Vagina (tissue), 2 donors: ENCODE data around the gene MEIOB. TPM values are rescaled to one million over a fixed set of nuclear protein-coding genes. Genes with fewer than 3 reads are reported as not detected.

Experiments
- DNase-seq, 2 donors: peaks; one replicate each; pipeline ENCODE4 v3.0.0-alpha.2; 2017; ENCODE audit errors: extremely low spot score in 2 of 2
- H3K27ac ChIP-seq: fragments of 200-600 bp; sonication (generic); one replicate; pipeline ENCODE4 v1.5.1; 2019
- H3K27me3 ChIP-seq: fragments of 200-600 bp; sonication (generic); one replicate; pipeline ENCODE4 v1.5.1; 2019
- H3K36me3 ChIP-seq, 2 donors: fragments of 200-600 bp; sonication (generic); one replicate each; pipeline ENCODE4 v1.5.1; 2017 to 2019
- H3K4me1 ChIP-seq: fragments of 200-600 bp; sonication (generic); one replicate; pipeline ENCODE4 v1.5.1; 2019
- H3K4me3 ChIP-seq, 2 donors: fragments of 200-600 bp; sonication (generic); 1 replicate in 1 of 2; 2 replicates in 1 of 2; pipeline ENCODE4 v1.5.1; 2016 to 2019
- H3K9me3 ChIP-seq: fragments of 200-600 bp; sonication (generic); one replicate; pipeline ENCODE4 v1.5.1; 2019
- POLR2A ChIP-seq, 2 donors: fragments of 450-650 bp; IDR thresholded peaks; one replicate each; pipeline ENCODE4 v1.6.1; 2017; ENCODE audit warnings: antibody characterized with exemption in 2 of 2, mild to moderate bottlenecking in 2 of 2, moderate library complexity in 2 of 2
- POLR2AphosphoS5 ChIP-seq, 2 donors: sonication (generic); formaldehyde crosslinking; IDR thresholded peaks; one replicate each; pipeline ENCODE4 v1.9.0; 2017; ENCODE audit warnings: antibody characterized with exemption in 2 of 2, mild to moderate bottlenecking in 2 of 2, low read depth in 1 of 2; ENCODE audit not compliant: insufficient read depth in 1 of 2
- intact Hi-C: fragments of 100-400 bp; cut with DNase I; formaldehyde crosslinking; loops from one replicate; pipeline ENCODE4 v1.15.1; 2023
- total RNA-seq: library from RNA; depleted of rRNA; stranded (reverse); fragments of >200 nt; gene quantifications from one replicate; pipeline ENCODE4 v1.2.3, GENCODE V29; 2016
- TF ChIP-seq, protein P1 (sequence below), 3 experiments: fragments of 450-650 bp in 2 of 3; fragments of 200-600 bp in 1 of 3; sonication (generic) in 1 of 3; IDR thresholded peaks; one replicate each; pipeline ENCODE4 v1.5.1; 2017 to 2019; ENCODE audit warnings: antibody characterized with exemption in 3 of 3, mild to moderate bottlenecking in 2 of 3, moderate library complexity in 2 of 3

The MEIOB gene
- total RNA-seq, 1 donor from 2014 or later: not detected

DNA sequence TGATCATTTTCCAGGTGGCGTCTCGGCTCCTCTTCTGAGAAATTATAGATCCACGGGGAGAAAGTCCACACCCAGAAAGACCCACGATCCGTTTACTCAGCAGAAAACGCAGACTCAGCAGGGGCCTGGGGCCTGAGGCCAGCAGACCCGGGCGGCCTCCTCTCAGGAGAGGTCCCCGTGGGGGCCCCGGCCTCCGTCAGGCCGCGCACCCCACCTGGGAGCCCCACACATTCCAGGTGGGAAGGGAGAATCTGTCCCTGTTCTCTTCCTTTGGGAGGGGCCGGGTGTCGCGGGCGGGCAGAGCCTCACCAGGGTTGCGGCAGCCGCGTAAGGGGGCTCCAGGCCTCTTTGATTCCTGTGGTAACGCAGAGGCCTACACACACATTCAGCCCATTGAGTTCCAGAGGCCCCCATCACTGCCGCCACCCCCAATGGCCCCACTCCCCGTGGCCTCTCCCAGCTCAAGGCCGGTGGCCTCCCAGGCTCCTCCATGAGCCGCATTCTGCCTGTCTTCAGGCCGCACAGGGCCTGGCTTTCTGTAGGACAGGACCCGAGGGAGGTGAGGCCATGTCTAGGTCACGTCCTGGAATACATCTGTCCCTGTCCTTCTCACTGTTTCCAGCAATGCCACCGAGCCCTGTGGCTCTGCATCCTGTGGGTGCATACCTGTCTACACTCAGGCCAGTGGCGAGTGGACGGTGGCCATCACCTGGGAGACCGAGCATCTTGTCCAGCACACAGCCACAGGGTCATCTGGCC lies 76.9 kb downstream of the MEIOB start:
- TF ChIP-seq POLR2A (IDR thresholded peaks at IDR 0.05): no peak
- TF ChIP-seq POLR2AphosphoS5 (IDR thresholded peaks at IDR 0.05; ENCODE audit: insufficient read depth in 1 of 2, low read depth in 1 of 2): no peak
- TF ChIP-seq, protein P1, sequence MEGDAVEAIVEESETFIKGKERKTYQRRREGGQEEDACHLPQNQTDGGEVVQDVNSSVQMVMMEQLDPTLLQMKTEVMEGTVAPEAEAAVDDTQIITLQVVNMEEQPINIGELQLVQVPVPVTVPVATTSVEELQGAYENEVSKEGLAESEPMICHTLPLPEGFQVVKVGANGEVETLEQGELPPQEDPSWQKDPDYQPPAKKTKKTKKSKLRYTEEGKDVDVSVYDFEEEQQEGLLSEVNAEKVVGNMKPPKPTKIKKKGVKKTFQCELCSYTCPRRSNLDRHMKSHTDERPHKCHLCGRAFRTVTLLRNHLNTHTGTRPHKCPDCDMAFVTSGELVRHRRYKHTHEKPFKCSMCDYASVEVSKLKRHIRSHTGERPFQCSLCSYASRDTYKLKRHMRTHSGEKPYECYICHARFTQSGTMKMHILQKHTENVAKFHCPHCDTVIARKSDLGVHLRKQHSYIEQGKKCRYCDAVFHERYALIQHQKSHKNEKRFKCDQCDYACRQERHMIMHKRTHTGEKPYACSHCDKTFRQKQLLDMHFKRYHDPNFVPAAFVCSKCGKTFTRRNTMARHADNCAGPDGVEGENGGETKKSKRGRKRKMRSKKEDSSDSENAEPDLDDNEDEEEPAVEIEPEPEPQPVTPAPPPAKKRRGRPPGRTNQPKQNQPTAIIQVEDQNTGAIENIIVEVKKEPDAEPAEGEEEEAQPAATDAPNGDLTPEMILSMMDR (IDR thresholded peaks at IDR 0.05): no peak
- no peaks in the 10 kb centered on the region for H3K4me1 ChIP-seq
- no peak overlapping the region for H3K4me3 ChIP-seq
- intact Hi-C loops: no loop called here
- no peak for DNase-seq
- H3K27ac ChIP-seq: no peak overlapping the region
- H3K27me3 ChIP-seq: no peaks in the 10 kb centered on the region
- no peaks in the 10 kb centered on the region for H3K36me3 ChIP-seq
- H3K9me3 ChIP-seq: peaks cover 4% of the 10 kb centered on the region

DNA sequence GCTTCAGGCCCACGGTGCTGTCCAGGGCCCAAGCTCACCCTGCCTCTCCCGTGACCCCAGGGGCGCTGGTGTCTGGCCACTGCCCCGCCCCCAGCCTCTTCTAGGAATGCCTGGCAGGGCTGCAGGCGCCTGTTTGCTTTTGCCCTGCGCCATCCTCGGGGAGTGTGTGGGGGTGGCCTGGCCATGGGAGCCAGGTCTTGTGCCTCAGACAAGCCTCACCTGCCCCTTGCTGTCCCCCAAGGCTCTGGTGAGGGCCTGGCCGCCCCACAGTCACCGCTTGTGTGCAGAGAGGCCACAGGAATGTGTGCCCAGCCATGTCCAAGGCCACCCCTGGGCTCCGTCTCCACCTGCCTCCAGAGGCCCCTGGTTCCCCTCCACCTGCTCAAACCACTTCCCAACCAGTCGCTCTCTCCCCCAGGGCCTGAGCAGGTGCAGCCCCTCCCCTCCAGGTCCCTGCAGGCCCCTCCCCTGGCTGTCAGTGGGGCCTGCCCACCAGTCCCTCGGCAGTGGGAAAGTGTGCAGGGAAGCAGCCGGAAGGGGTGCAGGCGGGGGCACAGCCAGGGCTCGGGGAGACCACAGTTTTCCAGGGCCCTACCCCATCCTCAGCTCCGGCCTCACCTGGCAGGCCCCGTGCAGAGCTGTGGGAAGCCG lies 77.6 kb downstream of the MEIOB start:
- no peak overlapping the region for H3K4me3 ChIP-seq

DNA sequence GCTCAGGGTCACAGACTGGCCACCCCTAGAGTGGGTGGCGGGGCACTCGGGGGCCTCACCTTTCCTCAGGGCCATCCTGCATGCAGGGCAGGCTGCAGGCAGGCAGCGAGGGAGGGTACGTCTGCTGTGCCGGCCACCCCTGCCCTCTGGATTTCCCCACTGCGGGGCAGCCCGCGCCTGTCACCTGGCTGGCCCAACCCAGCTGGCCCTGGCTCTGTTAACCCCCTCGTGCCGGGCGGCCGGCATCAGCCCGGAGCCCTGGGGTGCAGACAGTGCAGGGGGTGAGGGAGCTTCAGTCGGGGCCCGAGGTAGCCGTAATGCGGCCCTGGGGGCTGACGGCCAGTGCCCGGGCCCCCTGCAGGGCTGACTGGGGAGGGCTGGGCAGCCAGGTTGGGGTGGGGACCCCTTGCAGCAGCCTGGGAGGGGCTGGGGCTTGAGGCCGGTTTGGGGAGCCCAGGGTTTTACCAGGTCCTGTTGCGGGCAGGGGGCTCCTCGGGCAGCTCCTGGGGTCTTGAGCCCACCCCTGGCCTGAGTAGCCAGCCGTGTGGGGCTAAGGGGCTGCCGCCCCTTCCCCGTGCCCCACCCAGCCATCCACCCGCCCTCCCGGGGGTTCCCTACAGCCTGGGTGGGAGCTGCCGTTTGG lies 78.3 kb downstream of the MEIOB start, which contains the start of gene IGFALS:
Gene IGFALS, minus strand, starts transcription at position 128 of the 643 bp plus-strand sequence. Its CDS starts 53 bp downstream, at position 75.
- peaks cover 3% of the 10 kb centered on the region for H3K4me1 ChIP-seq
- no peaks in the 10 kb centered on the region for H3K27me3 ChIP-seq
- intact Hi-C loops: no loop called here
- H3K36me3 ChIP-seq: peaks cover 0 to 10% of the 10 kb centered on the region in 2 donors
- no peak for DNase-seq
- no peak within 1 kb of the TSS for H3K4me3 ChIP-seq
- TF ChIP-seq POLR2A (IDR thresholded peaks at IDR 0.05) (no peak), POLR2AphosphoS5 (IDR thresholded peaks at IDR 0.05; ENCODE audit: insufficient read depth in 1 of 2, low read depth in 1 of 2) (no peak)
- TF ChIP-seq, protein P1 (IDR thresholded peaks at IDR 0.05): no peak
- peaks cover 4% of the 10 kb centered on the region for H3K9me3 ChIP-seq
- no peak within 1 kb of the TSS for H3K27ac ChIP-seq

More for the DNA sequence above, 77.6 kb downstream of the MEIOB start:
- no peak for TF ChIP-seq POLR2A (IDR thresholded peaks at IDR 0.05)
- TF ChIP-seq POLR2AphosphoS5 (IDR thresholded peaks at IDR 0.05; ENCODE audit: insufficient read depth in 1 of 2, low read depth in 1 of 2): no peak
- TF ChIP-seq, protein P1 (IDR thresholded peaks at IDR 0.05): no peak
- H3K27me3 ChIP-seq: no peaks in the 10 kb centered on the region
- no peaks in the 10 kb centered on the region for H3K4me1 ChIP-seq
- peaks cover 0 to 4% of the 10 kb centered on the region in 2 donors for H3K36me3 ChIP-seq
- intact Hi-C loops: no loop called here
- H3K9me3 ChIP-seq: peaks cover 4% of the 10 kb centered on the region
- H3K27ac ChIP-seq: no peak overlapping the region
- DNase-seq: no peak

DNA sequence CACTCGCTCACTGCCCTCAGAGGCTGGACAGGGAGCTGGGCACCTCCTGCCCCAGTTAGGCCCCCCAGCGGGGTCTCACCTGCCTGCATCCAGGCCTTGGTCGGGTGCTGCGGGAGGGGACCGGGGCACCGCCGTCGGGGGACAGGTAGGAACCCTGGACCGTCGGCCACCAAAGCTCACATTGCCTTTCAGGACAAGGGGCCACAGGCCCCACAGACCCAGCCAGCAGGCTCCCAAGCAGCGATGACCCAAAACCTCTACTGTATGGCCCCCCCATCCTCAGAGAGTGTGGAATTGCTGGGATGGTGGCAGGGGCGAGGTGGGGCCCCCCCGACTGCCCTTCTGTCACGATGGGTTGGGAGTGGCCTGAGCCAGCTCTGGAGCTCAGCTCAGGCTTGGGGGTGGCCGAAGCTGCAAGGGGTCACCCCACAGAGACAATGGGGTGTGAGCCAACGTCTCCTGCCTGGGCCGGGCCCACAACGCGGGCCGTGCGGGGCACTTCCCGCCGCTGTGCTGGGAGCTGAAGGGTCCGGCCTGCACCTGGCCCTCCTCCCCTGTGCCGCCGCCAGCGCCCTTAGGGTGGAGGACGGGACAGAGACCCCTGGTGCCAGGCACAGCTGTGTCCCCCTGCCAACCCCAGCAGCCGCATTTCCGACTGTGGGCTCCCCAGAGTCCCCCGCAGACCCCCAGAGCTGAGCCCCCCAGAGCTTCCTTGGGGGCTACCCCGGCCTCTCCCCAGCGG lies 79.0 kb downstream of the MEIOB start:
- Histone ChIP-seq H3K36me3 (peaks cover 0 to 17% of the 10 kb centered on the region in 2 donors), H3K27me3 (no peaks in the 10 kb centered on the region)

More for the DNA sequence above, 79.0 kb downstream of the MEIOB start:
- Histone ChIP-seq H3K27ac (no peak overlapping the region), H3K4me1 (peaks cover 9% of the 10 kb centered on the region), H3K4me3 (no peak overlapping the region), H3K9me3 (peaks cover 1% of the 10 kb centered on the region)
- intact Hi-C loops: no loop called here
- no peak for DNase-seq
- no peak for TF ChIP-seq POLR2A (IDR thresholded peaks at IDR 0.05)
- TF ChIP-seq, protein P1 (IDR thresholded peaks at IDR 0.05): no peak
- no peak for TF ChIP-seq POLR2AphosphoS5 (IDR thresholded peaks at IDR 0.05; ENCODE audit: insufficient read depth in 1 of 2, low read depth in 1 of 2)
